Measurements from ENCODE around the gene ZDHHC9. TPM values are rescaled to one million over a fixed set of nuclear protein-coding genes. Genes with fewer than 3 reads are reported as not detected.

ZDHHC9 gene
- total RNA-seq, 1 experiment from 2014 or later, result 17.1 TPM

- CTCF ChIA-PET, result no interaction called here
- intact Hi-C loops (cut with micrococcal nuclease; ENCODE audit: unreplicated experiment), result no loop called here
- TF ChIP-seq EZH2 (IDR thresholded peaks at IDR 0.05; ENCODE audit: borderline replicate concordance, low read depth, low read length, poor library complexity, severe bottlenecking) (no peak), CTCF (conservative IDR thresholded peaks at IDR 0.05; ENCODE audit: low read depth, low read length) (no peak)
- Histone ChIP-seq H3K27me3 (replicated peaks; ENCODE audit: insufficient read depth, low read depth, low read length, poor library complexity) (no peaks in the 10 kb centered on the region), H3K27ac (ENCODE audit: low read depth, low read length, poor library complexity, severe bottlenecking) (no peak overlapping the region), H3K9me3 (ENCODE audit: low read depth, low read length, poor library complexity, severe bottlenecking) (no peaks in the 10 kb centered on the region), H3K4me1 (ENCODE audit: insufficient read depth, low read length, poor library complexity, severe bottlenecking) (no peaks in the 10 kb centered on the region), H3K36me3 (ENCODE audit: insufficient read depth, low read length, poor library complexity, severe bottlenecking) (no peaks in the 10 kb centered on the region), H3K4me3 (ENCODE audit: low read depth, low read length, poor library complexity, severe bottlenecking) (no peak overlapping the region)
- POLR2A ChIA-PET (ENCODE audit: low non-redundant PET), result no interaction called here
- DNase-seq (ENCODE audit: low spot score), result no peak
- BruUV-seq (replicated peaks), result no TSS peak
Observed at GRCh38 chrX:129782706-129783105, 61.0 kb downstream of the ZDHHC9 start.

- CTCF ChIA-PET, result no interaction called here
- no TSS peak for BruUV-seq (replicated peaks)
- POLR2A ChIA-PET (ENCODE audit: low non-redundant PET), result no interaction called here
- Histone ChIP-seq H3K9me3 (ENCODE audit: low read depth, low read length, poor library complexity, severe bottlenecking) (no peaks in the 10 kb centered on the region), H3K36me3 (ENCODE audit: insufficient read depth, low read length, poor library complexity, severe bottlenecking) (no peaks in the 10 kb centered on the region), H3K27ac (ENCODE audit: low read depth, low read length, poor library complexity, severe bottlenecking) (no peak overlapping the region), H3K27me3 (replicated peaks; ENCODE audit: insufficient read depth, low read depth, low read length, poor library complexity) (no peaks in the 10 kb centered on the region), H3K4me1 (ENCODE audit: insufficient read depth, low read length, poor library complexity, severe bottlenecking) (no peaks in the 10 kb centered on the region), H3K4me3 (ENCODE audit: low read depth, low read length, poor library complexity, severe bottlenecking) (no peak overlapping the region)
- TF ChIP-seq EZH2 (IDR thresholded peaks at IDR 0.05; ENCODE audit: borderline replicate concordance, low read depth, low read length, poor library complexity, severe bottlenecking) (no peak), CTCF (conservative IDR thresholded peaks at IDR 0.05; ENCODE audit: low read depth, low read length) (no peak)
- intact Hi-C loops (cut with micrococcal nuclease; ENCODE audit: unreplicated experiment), result no loop called here
- DNase-seq (ENCODE audit: low spot score), result no peak
Observed at GRCh38 chrX:129781680-129782495, 61.8 kb downstream of the ZDHHC9 start.

GRCh38 chrX:129781134-129781672 lies 62.5 kb downstream of the ZDHHC9 start:
- Histone ChIP-seq H3K27ac (ENCODE audit: low read depth, low read length, poor library complexity, severe bottlenecking) (no peak overlapping the region), H3K9me3 (ENCODE audit: low read depth, low read length, poor library complexity, severe bottlenecking) (no peaks in the 10 kb centered on the region), H3K27me3 (replicated peaks; ENCODE audit: insufficient read depth, low read depth, low read length, poor library complexity) (no peaks in the 10 kb centered on the region), H3K36me3 (ENCODE audit: insufficient read depth, low read length, poor library complexity, severe bottlenecking) (no peaks in the 10 kb centered on the region), H3K4me1 (ENCODE audit: insufficient read depth, low read length, poor library complexity, severe bottlenecking) (no peaks in the 10 kb centered on the region), H3K4me3 (ENCODE audit: low read depth, low read length, poor library complexity, severe bottlenecking) (no peak overlapping the region)
- CTCF ChIA-PET, result no interaction called here
- intact Hi-C loops (cut with micrococcal nuclease; ENCODE audit: unreplicated experiment), result no loop called here
- TF ChIP-seq EZH2 (IDR thresholded peaks at IDR 0.05; ENCODE audit: borderline replicate concordance, low read depth, low read length, poor library complexity, severe bottlenecking) (no peak), CTCF (conservative IDR thresholded peaks at IDR 0.05; ENCODE audit: low read depth, low read length) (no peak)
- POLR2A ChIA-PET (ENCODE audit: low non-redundant PET), result no interaction called here
- DNase-seq (ENCODE audit: low spot score), result no peak
- BruUV-seq (replicated peaks), result no TSS peak
